GM21526 (cell line): ENCODE results near the gene MRPS18A.
"Not testable (repeated sequence)": the region's sequence is repeated elsewhere in the genome, so short reads cannot be mapped to it uniquely, and the experiment has no call there.

Experiments
- ATAC-seq: cut with Tn5 transposase; IDR thresholded peaks from one replicate; pipeline ENCODE4 v1.9.1; 2021; ENCODE audit warnings: moderate library complexity; ENCODE audit not compliant: unreplicated experiment, low FRiP score

The MRPS18A gene

GRCh38 chr6:43717822-43718221, 30.2 kb upstream of the MRPS18A start:
- ATAC-seq = no peak

- no peak for ATAC-seq
These were observed 29.8 kb upstream of the MRPS18A start for GRCh38 chr6:43717389-43717788.

- ATAC-seq = no peak
These were observed 28.5 kb upstream of the MRPS18A start for GRCh38 chr6:43716099-43716498.

GRCh38 chr6:43715056-43715788, 27.6 kb upstream of the MRPS18A start:
- ATAC-seq = peak; percentile 84

- ATAC-seq = peak; percentile 6
These were observed 26.9 kb upstream of the MRPS18A start for GRCh38 chr6:43714311-43715055.

- no peak for ATAC-seq
These were observed 26.2 kb upstream of the MRPS18A start for GRCh38 chr6:43713643-43714310.

GRCh38 chr6:43712579-43712978, 25.0 kb upstream of the MRPS18A start:
- ATAC-seq = no peak

GRCh38 chr6:43710576-43710975, 23.0 kb upstream of the MRPS18A start:
- no peak for ATAC-seq

- no peak for ATAC-seq
These were observed 22.2 kb upstream of the MRPS18A start for GRCh38 chr6:43709654-43710303.

- ATAC-seq = no peak
These were observed 21.5 kb upstream of the MRPS18A start for GRCh38 chr6:43708860-43709653.

- ATAC-seq = no peak
These were observed 20.2 kb upstream of the MRPS18A start for GRCh38 chr6:43707767-43708166.

GRCh38 chr6:43707269-43707668, 19.7 kb upstream of the MRPS18A start:
- no peak for ATAC-seq

GRCh38 chr6:43706788-43707187, 19.2 kb upstream of the MRPS18A start:
- ATAC-seq = no peak

GRCh38 chr6:43705996-43706395, 18.4 kb upstream of the MRPS18A start:
- ATAC-seq = no peak

GRCh38 chr6:43703512-43704429, 16.2 kb upstream of the MRPS18A start:
- no peak for ATAC-seq

- ATAC-seq = no peak
These were observed 15.2 kb upstream of the MRPS18A start for GRCh38 chr6:43702534-43703440.

GRCh38 chr6:43702171-43702533, 14.6 kb upstream of the MRPS18A start:
- ATAC-seq = no peak

- not testable (repeated sequence) for ATAC-seq
These were observed 13.5 kb upstream of the MRPS18A start for GRCh38 chr6:43700939-43701560.
